Myocyte (in vitro differentiated cells): ENCODE measurements around the gene SNTG2. TPM values are rescaled to one million over a fixed set of nuclear protein-coding genes. Genes with fewer than 3 reads are reported as not detected.

ENCODE experiments used
- DNase-seq: peaks from one replicate; pipeline ENCODE4 v3.0.0-alpha.2; 2012; ENCODE audit warnings: low read depth
- total RNA-seq: library from RNA; depleted of rRNA; stranded (reverse); fragments of >200 nt; gene quantifications from 2 replicates; pipeline ENCODE4 v1.2.3, GENCODE V29; 2014

SNTG2 gene
- total RNA-seq, 1 donor from 2014 or later, result not detected

DNA sequence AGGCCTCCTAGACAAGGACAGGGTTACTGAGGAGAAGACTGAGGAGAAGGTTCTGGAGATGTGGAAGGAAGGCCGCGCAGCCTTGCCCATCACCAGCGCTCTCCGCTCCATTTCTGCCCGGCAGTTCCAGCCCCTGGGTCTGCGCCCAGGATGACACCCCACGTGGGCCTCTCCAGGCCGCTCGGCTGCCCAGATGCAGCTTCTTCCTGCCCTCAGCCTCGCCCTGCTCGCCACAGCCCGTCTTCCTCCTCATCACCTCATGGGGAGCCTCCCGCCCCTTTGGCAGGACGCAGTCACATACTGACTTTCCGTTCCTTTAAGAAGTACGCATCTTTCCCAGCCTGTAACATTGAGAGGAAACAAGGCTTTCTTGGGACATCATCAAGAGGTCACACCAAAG lies 37.1 kb downstream of the SNTG2 start:
- DNase-seq, result no peak

DNA sequence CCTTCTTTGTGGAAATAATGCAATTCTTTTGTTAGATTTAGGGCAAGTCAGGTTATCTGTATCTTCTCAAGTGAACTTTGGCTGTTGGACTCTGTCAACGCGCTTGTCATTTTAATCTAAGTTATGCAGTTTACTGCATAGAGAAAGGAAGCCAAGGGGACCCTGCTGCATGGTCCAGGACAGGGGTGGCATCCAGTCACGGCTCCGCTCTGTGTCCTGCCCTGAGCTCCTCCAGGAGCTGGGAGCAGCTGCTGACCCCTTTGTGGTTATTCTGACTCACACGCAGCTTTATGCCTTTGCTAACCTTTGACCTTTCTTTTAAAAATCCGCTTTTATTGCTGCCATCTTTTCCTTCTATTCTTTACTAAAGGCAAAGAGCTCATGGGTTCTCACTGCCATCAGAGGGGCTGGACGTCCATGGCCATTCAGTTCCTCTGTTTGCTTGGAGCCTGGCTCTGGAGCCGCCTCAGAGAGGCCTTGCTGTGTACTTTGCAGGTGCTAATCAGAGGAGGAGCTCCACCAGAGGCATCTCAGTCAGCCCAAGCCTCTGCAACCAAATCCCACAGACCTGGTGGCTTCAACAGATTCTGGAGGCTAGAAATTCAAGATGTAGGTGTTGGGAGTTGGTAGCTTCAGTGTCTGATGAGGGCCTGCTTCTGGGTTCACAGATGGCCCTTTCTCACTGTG lies 39.3 kb downstream of the SNTG2 start:
- DNase-seq, result peak; percentile 13

DNA sequence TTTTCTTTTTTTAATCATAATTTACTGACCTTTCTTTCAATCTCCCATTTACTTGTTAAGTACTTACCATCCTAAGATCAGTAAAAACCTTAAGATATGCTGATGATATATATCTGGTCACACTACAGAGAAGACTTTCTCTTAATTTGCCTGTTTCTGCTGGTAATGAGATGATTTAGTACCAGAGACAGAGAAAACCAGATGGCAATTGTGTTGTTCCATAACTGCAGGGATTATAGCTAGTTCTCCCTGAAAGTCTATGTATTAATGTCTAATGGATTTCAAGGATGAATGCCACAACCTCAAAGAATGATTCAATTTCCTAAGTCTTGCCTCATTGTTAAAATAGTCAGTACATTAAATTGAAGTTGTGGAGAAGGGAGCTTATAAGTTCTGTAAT lies 40.3 kb downstream of the SNTG2 start:
- DNase-seq, result no peak

DNA sequence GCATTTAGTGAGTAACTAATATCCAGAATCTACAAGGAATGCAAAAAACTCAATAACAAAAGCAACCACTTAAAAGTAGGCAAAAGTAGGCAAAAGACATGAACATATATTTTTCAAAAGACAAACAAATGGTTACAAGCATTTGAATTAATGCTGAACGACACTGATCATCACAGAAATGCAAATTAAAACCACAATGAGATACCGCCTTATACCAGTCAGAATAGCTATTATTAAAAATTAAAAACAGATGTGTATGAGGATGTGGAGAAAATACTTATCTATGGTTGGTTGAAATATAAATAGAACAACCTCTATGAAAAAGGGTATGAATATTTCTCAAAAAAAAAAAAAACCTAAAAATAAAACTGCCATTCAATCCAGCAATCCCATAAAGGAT lies 51.7 kb downstream of the SNTG2 start:
- DNase-seq, result no peak

DNA sequence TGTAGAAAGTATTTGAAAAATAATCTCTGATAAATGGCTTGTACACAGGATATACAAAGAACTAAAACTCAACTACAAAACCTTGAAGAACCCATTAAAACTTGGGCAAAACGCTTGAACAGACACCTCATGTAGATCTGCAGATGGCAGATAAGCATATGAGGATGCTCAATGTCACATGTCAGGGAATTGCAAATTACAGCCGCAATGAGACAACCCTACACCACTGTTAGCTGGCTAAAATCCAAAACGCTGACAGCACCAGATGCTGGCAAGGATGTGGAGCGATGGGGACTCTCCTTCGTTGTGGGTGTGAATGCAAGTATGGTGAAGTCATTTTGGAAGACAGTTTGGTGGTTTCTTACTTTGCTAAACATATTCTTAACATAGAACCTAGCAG lies 53.7 kb downstream of the SNTG2 start:
- no peak for DNase-seq

DNA sequence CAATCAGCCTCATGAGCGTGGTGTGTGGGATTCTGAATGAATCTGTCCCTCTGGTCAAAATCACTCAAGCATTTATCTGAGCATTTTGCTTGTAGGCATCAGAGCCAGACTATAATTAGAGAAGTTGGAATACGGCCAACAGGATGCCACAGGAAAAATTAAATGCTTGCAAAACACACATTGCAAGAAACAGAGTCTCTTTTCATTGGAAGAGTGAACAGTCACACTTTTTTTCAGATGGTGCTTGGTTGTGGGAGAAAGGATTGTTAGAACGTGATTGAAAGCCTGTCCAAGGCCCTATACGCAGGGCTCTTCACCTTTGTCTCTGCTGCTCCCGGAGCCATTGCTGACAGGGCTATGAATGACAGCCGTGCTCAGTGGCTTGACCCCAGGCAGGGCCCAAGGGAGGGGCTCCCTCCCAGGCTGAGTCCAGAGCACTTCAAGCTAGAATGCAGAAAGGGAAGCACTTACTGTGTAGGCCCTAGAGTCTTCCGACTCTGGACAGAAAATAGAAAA lies 59.8 kb downstream of the SNTG2 start:
- peak; percentile 15 for DNase-seq

DNA sequence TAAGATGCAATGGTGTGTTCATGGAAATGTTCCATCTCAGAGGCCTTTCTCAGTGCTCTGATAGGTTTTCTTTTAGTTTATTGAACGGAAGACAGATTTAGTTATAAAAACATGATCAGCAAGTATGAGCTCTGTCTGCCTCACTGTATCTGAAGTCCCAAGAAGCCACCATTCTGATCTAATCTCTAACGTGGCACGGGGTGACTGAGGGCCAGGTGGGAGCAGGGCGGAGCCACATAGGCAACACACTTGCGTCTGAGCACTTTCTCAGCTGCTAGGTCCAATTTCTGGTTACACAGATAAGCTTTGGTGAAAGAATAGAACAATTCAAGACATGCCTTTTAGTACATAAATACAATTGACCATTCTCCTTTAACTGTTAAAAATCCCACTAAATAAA lies 60.4 kb downstream of the SNTG2 start:
- no peak for DNase-seq

DNA sequence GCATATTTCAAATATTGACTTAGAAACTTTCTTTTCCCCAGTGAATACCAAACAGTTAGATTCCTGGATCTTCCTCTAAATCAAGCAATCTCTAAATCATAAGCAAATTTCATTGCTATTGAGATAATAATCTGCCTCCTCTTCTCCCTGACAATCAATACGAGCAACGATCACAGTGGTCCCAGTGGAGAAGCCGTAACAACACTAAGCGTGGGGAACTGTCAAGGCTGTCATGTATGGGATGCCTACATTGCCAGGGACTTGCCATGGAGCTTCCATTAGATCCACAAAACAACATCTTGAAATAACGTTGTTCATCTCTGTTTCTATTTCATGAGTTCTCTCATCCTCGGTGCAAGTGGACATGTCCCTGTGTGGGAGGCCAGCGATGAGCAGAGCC lies 61.3 kb downstream of the SNTG2 start:
- DNase-seq, result no peak

DNA sequence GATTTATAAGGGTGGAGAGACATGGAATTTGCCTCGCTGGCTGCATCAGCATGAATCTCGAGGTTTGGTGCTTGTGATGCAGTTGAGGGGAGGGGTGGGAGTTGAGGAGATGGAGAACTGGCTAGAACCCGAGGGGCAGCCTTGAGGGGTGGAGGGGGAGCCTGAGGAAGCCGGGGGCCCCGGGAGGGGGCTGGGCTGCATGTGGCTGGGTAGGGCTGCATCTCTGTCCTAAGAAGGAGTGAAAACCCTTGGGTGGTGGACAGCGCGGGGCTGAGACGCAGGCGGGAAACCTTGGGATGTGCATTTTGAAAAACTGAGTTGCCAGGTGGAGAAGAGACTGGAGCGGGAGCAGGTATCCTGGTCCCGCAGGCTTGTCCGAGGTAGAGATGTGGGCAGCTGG lies 64.2 kb downstream of the SNTG2 start:
- DNase-seq, result no peak

DNA sequence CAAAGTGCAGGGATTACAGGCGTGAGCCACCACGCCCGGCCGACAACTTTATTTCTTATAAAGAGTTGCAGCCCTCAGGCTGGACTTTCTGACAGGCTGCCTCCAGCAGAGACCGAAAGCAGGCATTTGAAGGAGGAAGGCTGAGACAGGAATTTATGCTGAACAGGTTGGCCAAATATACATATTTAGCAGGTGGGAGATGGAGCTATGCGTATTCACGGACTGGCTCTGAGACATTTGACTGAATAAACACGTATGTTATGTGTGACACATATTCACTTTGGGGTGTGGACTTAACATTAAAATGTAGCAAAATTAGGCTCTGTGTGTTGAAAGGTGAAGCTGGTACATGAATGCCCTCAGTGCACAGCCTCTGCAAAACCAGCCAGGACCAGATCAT lies 65.9 kb downstream of the SNTG2 start:
- DNase-seq, result no peak

DNA sequence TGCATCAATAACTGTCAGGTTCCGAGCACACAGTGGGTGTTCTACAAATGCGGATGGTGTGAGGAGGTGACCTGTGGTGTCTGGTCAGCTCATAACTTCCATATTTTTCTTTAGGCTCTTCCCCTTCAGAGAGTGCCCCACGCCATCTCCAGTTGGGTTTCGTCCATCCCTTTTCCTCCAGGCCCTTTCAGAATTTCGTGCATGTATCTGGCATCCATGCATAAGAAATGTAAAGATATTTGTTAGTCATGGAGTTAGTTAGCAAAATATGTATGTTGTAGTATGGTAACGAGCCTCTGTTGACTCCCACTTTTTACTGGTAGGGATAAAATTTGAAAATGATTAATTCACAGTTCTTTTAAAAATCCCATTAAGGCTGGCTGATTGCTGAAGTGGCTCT lies 67.2 kb downstream of the SNTG2 start:
- DNase-seq, result no peak

DNA sequence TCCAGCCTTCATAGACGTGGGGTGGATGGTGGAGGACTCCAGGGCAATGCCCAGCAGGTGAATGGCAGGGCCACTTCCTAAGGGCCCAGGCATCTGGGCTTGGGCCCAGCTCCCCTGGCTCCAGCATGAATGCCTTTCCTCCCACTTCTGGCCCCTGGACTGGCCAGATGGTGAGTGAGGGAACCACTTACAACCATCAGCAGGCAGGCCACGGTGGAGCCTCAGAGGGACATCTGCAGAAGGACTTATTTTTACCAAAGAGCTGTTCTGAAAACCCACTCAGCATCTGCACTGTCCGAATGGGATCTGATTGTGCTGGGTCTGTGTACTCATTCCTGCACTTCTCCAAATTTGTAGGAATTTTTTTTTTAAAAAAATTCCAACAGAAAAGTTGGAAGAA lies 69.6 kb downstream of the SNTG2 start:
- DNase-seq, result no peak

DNA sequence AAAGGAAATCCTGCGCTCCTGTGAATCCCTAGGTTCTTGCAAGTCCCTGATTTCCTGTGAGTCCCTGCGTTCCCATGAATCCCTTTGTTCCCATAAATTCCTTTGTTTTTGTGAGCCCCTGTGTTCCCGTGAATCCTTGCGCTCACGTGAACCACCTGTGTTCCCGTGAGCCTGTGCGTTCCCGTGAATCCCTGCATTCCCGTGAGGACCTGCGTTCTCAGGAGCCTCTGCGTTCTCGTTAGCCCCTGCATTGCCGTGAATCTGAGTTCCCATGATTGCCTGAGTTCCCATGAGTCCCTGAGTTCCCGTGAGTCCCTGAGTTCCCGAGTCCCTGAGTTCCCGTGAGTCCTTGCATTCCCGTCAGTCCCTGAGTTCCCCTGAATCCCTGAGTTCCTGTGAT lies 71.5 kb downstream of the SNTG2 start:
- DNase-seq, result no peak

DNA sequence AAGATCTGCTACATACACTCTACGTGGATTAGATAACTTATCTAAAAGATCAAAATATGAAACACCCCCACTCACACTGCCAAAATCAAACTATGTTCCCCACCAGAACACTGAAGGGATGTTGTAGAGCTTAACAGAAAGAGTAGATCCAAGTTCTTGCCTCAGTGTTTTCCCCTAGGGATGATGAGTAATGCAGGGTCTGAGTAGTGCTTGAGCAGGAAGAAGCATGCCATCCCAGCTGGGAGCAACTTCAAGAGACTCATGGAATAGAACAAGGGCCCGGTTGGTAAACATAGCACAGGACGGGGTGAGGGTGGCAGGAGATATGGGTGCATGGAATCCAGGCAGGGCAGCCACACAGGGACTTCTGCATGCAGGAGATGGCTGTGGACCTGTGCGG lies 74.3 kb downstream of the SNTG2 start:
- peak; percentile 14 for DNase-seq

DNA sequence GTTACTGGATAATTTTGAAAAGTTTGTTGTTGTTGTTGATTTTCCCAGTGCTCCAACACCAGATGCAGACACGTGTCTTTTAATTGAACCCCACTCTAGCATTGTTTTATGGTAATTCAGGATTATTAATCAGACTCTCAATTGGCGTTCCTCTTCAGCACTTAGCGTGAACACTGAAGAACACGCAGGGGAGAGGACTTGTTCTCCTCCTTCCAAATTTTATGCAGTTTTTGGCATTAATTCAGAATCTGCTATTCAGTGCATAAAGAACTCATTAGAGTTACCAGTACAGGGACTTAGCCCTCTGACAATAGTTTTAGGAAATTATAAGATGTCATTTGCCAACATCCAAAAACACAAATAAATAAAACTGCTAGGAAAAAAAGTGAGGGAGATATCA lies 75.5 kb downstream of the SNTG2 start:
- DNase-seq, result no peak

DNA sequence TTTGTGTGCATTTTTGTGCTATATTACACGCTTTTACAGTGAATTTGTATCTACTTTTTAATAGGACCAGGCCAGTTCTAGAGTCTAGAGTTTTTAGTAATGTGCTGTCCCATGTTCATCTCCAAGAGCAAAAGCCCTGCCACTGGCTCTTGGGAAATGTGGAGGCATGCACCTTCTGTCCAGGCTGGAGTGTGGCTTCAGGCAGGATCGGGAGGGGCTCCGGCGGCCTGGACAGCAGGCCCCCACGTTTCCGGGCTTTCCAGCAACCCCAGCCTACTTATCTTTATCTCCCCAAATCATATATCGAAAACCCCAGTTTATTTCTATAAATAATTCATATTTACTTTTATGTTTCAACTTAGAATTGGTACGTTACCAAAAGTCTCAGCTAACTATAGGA lies 78.2 kb downstream of the SNTG2 start:
- DNase-seq, result no peak

DNA sequence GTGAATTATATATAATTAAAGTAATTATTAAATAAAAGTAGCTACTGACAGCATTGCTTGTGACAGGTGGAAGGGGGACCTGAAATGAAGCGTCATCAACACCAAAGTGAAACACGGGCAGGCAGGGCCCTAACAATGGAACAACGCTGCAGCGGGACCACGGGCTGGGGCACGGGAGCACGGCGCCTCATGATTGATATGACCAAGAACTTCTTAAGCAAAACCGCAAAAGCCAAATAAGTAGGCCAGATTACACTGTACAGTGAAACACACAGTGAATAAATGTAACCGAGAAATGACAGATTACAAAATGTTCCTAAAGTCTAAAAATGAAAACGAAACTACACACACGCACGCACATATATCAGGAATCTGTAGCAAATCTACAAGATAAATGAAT lies 81.4 kb downstream of the SNTG2 start:
- no peak for DNase-seq

DNA sequence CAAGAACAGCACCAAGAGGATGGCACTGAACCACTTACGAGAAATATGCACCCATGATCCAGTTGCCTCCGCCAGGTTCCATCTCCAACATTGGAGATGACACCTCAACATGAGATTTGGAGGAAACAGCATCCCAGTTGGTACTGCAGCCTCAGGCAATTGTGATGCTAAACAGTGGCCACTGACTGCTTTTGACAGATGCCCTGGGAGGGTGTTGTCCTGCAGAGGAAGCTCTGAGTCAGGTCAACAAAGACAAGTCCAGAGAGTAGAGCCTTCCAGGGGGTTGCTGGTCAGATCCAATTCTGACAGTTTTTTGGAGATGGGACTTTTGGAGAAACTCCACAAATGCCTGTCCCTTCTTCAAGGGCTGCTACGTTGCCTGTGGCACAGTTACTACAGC lies 82.4 kb downstream of the SNTG2 start:
- DNase-seq, result no peak

DNA sequence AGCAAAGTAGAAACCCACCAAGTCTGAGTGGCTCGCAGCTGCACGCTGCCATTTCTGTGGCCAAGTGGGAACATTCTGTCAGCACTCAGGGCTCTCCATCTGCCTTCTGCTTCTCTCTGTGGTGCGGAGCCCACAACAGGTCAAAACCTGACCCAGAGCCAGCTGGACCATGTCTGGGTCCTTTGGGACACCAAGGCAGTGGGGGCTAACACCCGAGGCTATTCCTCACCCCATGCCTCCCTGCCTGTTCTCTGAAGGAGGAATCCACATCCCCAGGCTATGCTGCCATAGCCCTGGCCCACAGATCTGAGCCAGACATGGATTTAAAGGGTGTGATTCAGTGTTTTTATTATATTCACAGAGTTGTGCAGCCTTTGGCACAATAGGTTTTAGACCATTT lies 86.4 kb downstream of the SNTG2 start:
- no peak for DNase-seq

DNA sequence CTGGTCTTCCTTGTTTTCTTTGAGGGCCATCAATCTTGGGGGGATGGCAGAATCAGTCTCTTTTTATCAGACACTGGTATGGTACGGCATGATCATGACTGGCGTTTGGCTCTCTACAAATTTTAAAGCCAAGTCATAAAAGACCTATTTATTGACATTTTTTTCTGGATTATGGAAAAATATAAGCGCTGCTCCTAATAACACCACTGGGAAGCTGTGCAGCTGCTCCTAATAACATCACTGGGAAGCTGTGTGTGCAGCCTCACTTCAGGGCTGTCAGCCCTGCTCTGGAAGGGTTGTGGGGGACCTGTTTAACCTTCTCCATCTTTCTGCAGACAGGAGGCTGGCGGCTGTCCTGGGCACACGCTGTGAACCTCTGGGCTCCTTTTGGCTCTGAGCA lies 88.9 kb downstream of the SNTG2 start:
- no peak for DNase-seq

DNA sequence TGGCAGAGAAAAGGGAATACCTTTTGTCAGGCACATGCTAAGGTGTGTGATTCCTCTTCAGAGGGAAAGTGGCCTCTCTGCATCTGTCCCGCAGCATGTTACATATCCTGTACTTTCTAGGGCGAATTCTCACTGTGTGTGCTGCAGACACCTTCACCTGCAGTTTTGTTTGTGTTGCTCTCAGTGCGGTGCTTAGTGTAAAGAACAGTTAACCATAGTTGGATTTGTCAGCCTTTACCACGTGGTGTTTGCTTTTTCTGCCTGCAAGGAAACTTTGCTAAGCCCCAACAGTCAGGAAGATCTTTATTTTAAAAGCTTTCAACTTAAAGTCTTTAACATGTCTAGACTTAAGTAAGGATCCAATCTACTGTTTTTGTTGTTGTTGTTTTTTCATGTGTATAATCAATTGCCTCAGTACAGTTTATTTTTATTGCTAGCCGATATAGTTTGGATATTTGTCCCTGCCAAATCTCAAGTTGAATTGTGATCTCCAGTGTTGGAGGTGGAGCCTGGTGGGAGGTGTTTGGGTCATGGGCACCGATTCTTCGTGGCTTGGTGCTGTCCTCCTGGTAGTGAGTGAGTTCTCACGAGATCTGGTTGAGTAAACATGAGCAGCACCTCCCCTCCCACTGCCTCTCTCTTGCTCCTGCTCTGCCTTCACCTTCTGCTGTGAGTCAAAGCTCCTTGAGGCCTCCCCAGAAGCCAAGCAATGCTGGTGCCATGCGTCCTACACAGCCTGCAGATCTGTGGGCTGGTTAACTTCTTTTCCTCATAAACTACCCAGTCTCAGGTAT lies 90.6 kb downstream of the SNTG2 start:
- DNase-seq, result no peak

DNA sequence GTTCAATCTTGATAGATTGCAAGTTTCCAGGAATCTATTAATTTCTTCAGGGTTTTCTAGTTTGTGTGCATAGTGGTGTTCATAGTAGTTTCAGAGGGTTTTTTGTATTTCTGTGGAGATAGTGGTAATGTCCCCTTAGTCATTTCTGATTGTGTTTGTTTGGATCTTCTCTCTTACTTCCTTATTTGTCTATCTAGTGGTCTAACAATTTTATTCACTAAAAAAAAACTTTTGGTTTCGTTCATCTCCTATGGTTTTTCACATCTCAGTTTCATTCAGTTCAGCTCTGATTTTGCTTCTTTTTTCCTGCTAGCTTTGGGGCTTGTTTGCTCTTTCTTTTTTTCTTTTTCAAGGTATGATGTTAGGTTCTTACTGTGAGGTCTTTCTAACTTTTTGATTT lies 94.5 kb downstream of the SNTG2 start:
- no peak for DNase-seq

DNA sequence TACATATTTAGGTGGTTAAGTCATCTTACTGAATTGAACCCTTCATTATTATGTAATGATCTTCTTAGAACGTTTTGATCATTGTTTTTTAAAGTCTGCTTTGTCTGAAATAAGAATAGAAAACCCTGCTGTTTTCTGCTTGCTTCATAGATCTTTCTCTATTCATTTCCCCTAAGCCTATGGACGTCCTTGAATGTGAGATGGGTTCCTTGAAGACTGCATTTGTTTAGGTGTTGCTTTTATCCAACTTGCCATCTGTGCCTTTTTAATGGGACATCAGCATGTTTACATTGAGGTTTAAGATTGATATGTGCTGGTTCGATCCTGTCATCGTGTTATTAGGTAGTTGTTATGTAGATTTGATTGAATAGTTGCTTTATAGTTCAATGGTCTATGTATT lies 95.4 kb downstream of the SNTG2 start:
- DNase-seq, result no peak
